Measurements from ENCODE around the gene ALKBH4.
"Not testable (repeated sequence)": the region's sequence is repeated elsewhere in the genome, so short reads cannot be mapped to it uniquely, and the experiment has no call there.

The ALKBH4 gene

DNA sequence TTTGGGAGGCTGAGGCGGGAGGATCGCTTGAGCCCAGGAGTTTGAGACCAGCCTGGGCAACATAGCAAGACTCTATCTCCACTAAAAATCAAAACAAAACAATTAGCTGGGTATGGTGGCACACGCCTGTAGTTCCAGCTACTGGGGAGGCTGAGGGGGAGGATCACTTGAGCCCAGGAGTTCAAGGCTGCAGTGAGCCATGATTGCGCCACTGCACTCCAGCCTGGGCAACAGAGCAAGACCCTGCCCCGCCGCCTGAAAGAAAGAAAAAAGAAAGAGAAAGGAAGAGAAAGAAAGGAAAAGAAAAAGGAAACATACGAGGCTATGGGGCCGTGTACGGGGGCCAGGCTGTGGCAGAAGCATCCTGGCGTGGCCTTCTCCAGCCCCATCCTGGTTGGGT lies 9.7 kb downstream of the ALKBH4 start:
- not testable (repeated sequence) for DNase-seq

GRCh38 chr7:102454468-102454867 lies 10.2 kb downstream of the ALKBH4 start:
- DNase-seq: no peak

- DNase-seq: no peak
These were observed 11.3 kb downstream of the ALKBH4 start for GRCh38 chr7:102453319-102453718.

DNA sequence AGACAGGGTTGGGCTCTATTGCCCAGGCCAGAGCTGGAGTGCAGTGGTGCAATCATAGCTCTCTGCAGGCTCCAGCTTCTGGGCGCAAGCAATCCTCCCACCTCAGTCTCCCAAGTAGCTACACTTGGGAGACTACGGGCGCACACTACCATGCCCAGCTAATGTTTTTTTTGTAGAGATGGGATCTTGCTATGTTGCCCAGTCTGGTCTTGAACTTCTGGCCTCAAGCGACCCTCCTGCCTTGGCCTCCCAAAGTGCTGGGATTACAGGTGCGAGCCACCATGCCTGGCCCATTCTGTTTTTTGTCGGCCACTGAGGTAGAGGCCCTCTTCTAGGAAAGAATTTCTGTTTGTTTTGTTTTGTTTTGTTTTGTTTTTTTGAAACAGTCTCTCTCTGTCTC lies 12.2 kb downstream of the ALKBH4 start:
- DNase-seq: no peak

GRCh38 chr7:102451371-102452054 lies 13.2 kb downstream of the ALKBH4 start:
- no peak for DNase-seq

DNA sequence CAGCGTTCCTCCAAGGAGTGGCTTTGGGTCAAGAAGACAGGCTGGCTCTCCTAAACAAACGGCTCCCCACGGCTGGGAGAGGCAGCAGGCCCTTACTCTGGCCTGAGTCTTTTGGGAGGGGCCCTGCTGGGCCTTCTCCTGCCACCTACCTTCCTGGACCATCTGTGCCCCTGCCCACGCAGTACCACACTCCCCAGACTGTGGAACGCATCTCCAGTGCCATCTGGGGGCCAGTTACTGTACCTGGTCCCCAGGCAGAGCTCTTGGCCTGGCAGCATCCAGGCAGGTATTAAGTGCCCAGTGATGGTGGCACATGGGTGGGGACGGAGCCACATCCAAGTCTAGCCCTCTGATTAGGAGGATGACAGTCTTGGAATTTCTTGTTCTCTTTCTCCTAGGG lies 14.4 kb downstream of the ALKBH4 start:
- peak; percentile 45 to 56 for DNase-seq

DNA sequence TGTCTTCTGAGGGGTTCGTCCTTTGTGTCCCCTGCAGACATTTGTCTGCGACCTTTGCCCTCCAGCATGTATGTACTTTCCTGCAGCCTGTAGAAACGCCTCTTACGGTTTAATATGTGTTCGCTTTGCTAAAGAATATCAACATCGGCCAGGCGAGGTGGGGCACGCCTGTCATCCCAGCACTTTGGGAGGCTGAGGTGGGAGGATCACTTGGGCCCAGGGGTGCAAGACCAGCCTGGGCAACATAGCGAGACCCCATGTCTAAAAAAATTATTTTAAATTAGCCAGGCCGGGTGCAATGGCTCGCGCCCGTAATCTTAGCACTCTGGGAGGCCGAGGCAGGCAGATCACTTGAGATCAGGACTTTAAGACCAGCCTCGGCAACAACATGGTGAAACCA lies 15.5 kb downstream of the ALKBH4 start:
- DNase-seq: no peak

DNA sequence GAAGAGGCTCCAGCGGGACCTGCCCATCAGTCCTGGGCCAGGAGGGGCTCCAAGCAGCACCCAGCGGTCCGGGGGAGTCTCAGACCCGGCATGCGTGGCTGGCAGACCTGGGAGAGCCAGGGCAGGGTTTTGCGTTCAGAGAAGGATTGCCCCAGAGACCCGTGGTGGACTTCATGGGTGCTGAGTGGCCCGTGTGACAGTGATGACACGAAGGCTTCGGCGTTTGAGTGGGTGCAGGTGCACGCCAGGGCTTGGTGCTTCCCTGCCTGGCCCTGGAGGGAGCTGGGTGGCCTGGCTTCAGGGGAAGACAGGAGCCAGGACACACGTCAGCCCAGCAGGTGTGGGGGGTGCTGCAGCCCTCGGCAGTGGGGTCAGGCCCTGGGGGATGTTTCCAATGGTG lies 17.4 kb downstream of the ALKBH4 start:
- no peak for DNase-seq

GRCh38 chr7:102446387-102447156 lies 18.1 kb downstream of the ALKBH4 start:
- DNase-seq: no peak

- DNase-seq: no peak
These were observed 19.0 kb downstream of the ALKBH4 start for GRCh38 chr7:102445674-102446071.

DNA sequence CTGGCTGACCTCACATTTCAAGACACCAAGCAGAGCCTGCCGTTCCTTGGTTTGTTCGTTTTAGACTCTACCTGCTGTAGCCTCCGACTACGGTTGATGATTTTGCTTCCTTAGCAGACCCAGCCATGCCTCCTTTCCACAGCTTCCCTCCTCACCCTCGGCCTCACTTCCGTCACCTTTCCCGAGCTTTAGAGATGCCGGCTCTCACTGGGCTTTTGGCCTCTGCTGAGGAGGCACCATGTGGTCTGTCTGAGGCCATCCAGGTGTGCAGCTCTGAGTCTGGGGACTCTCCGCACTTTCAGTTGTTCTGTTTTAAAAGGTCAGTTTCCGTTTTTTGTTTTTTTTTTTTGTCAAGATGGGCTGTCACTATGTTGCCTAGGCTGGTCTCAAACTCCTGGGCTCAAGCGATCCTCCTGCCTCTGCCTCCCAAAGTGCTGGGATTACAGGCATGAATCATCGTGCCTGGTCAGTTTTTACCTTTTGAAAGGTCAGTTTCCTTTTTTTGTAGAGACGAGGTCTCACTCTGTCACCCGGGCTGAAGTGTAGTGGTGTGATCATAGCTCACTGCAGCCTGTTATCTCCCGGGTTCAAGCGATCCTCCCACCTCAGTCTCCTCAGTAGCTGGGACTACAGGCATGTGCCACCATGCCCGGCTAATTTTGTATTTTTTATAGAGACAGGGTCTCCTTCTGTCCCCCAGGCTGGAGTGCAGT lies 19.5 kb downstream of the ALKBH4 start:
- DNase-seq: no peak

GRCh38 chr7:102439963-102440795 lies 24.5 kb downstream of the ALKBH4 start:
- no peak for DNase-seq

GRCh38 chr7:102436118-102436517 lies 28.5 kb downstream of the ALKBH4 start:
- DNase-seq: no peak

DNA sequence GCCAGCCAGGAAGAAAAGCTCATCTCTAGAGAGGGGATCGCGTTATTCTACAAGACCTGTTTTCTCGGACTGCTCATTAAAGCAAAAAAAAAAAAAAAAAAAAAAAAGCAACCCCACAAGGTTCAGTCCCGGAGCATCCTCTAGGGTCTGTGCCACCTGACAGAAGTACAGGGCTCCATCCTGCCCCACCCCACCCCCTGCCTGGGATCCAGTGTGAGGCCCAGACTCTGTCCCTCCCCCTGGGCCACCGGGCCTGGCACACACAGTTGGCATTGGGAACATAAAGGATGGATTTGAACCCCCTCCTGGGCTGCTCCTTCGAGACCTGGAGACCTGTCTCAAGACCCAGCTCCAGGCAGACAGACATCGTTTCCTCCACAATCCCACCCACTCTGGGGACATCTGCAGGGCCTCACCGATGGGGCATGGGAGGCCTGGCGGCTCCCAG lies 30.6 kb downstream of the ALKBH4 start:
- DNase-seq: no peak

DNA sequence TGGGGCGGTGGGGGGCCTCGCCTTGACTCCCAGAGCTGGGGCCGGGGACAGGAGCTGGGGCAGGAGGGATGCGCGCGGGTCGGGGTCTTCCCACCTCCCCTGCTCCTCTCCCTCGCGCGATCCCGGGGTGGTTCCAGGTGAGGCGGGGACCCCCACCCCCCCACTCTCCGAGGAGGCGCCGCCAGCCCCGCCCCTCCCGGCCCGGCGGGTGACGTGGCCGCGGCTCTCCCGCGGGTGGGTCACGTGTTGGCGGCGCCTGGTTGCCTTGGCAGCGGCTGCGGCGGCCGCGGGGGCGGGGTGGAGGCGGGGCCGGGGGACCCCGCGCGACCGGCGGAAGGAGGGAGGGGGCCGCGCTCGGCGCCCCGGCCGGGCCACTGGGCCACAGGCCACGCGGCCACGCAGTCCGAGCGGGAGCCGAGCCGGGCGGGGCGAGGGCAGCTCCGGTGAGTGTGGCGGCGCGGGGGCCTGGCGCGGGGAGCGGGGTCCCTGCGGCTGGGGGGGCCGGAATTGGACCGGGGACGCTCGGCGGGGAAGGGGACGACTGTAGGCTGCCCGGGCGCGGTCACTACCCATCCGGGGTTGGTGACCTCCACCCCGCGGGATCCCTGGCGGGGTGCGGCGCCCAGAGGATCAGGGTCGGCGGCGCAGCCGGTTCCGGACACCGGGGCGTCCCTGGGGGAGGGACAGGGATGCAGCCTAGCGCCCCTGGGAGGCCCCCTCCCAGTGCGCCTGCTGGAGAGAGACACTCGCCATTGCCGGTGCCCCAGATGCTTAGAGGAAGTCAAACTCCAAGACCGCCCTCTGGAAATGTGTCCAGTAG lies 31.2 kb downstream of the ALKBH4 start, which contains the start of gene ORAI2:
TSS of gene ORAI2 (plus strand) at position 357 of the 820 bp plus-strand sequence. CDS start 5,382 bp downstream, outside the sequence.
- peak; percentile 86 to 89 for DNase-seq

DNA sequence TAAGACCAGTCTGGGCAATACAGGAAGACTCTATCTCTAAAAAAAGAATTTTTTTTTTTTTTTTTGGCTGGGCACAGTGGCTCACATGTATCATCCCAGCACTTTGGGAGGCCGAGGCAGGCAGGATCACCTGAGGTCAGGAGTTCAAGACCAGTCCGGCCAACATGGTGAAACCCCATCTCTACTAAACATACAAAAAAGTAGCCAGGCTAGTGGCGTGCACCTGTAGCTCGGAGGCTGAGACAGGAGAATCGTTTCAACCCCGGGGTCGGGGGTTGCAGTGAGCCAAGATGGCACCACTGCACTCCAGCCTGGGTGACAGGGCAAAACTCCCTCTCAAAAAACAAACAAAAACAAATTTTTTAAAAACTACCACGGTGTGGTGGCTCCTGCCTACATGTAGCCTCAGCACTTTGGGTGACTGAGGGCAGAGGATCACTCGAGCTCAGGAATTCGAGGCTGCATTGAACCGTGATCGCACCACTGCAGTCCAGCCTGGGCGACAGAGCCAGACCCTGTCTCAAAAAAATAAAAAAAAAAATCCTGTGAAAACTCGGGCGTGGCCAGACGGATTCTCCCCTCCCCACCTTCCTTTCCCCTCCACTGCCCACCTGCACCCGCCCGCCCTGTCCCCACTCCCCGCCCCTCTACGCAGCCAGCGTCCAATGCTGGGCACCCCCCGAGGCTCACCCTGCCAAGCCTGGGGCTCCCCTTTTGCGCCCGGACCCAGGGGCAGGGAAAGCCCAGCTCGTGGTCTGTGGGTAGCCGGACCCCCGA lies 32.0 kb downstream of the ALKBH4 start:
- no peak for DNase-seq

DNA sequence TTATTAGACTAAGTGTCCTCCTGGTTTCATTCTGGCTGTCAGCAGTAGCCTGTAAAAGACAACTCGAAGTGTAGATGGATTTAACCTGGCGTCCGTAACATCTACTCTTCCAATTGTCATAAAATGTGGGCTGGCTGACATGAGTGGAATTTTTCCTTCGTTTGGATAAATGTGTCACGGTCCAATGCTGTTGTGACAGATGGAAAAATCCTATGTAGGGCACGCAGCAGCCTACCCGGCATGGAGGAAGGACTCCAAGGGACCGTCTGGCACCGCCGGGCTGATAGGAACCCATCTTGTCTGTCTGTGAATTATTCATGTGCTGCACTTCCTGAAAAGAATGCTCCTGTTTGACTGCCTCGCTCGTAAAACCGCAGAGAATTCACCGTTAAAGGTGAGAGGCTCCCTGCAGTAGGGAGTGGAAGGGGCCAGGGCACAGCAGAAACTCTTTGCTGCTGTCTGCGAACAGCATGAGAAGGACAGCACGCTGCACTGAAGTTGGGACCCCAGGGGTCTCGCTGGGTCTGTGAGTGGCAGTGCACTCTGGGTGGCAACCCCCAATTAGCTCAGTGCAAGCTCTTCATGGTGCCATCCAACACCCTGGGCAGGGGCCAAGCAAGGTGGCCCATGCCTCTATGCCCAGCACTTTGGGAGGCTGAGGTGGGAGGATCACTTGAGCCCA lies 32.9 kb downstream of the ALKBH4 start:
- peak; percentile 39 to 67 for DNase-seq

GRCh38 chr7:102429141-102429899 lies 35.3 kb downstream of the ALKBH4 start:
- no peak for DNase-seq

GRCh38 chr7:102427019-102427405 lies 37.7 kb downstream of the ALKBH4 start:
- no peak for DNase-seq
